Measurements from ENCODE around the gene PSMD6. TPM values are rescaled to one million over a fixed set of nuclear protein-coding genes. Genes with fewer than 3 reads are reported as not detected.

PSMD6 gene
- total RNA-seq, 4 donors from 2014 or later = 150 to 220 (median 180) TPM

GRCh38 chr3:64059484-64060175 lies 36.3 kb upstream of the PSMD6 start:
- ATAC-seq = no peak

GRCh38 chr3:64058566-64058965 lies 35.3 kb upstream of the PSMD6 start:
- Histone ChIP-seq H3K27me3 (no peaks in the 10 kb centered on the region), H3K4me3 (no peak overlapping the region), H3K27ac (no peak overlapping the region), H3K4me1 (peaks cover 0 to 6% of the 10 kb centered on the region in 2 donors), H3K36me3 (no peaks in the 10 kb centered on the region), H3K9me3 (no peaks in the 10 kb centered on the region)
- intact Hi-C loops (cut with DNase I; ENCODE audit: low total_unique reads) = no loop called here
- DNase-seq (no peak), ATAC-seq (no peak)
- in situ Hi-C loops (cut with MboI; ENCODE audit: low sequenced_read_pairs in 4 of 4) = no loop called here
- TF ChIP-seq POLR2A (IDR thresholded peaks at IDR 0.05) (no peak), CTCF (IDR thresholded peaks at IDR 0.05 in 4 of 5, conservative IDR thresholded peaks at IDR 0.05 in 1 of 5) (no peak)

More at GRCh38 chr3:64059484-64060175, 36.3 kb upstream of the PSMD6 start:
- DNase-seq = no peak
- no peak overlapping the region for H3K4me3 ChIP-seq
- no peak overlapping the region for H3K27ac ChIP-seq
- in situ Hi-C loops (cut with MboI; ENCODE audit: low sequenced_read_pairs in 4 of 4) (no loop called here), intact Hi-C loops (cut with DNase I; ENCODE audit: low total_unique reads) (no loop called here)
- no peak for TF ChIP-seq CTCF (IDR thresholded peaks at IDR 0.05 in 4 of 5, conservative IDR thresholded peaks at IDR 0.05 in 1 of 5)
- no peaks in the 10 kb centered on the region for H3K36me3 ChIP-seq
- H3K9me3 ChIP-seq = no peaks in the 10 kb centered on the region
- peaks cover 0 to 6% of the 10 kb centered on the region in 2 donors for H3K4me1 ChIP-seq
- no peaks in the 10 kb centered on the region for H3K27me3 ChIP-seq

- intact Hi-C loops (cut with DNase I; ENCODE audit: low total_unique reads) = no loop called here
- H3K27me3 ChIP-seq = no peaks in the 10 kb centered on the region
- DNase-seq (no peak), ATAC-seq (no peak)
- in situ Hi-C loops (cut with MboI; ENCODE audit: low sequenced_read_pairs in 4 of 4) = no loop called here
- TF ChIP-seq CTCF (IDR thresholded peaks at IDR 0.05 in 4 of 5, conservative IDR thresholded peaks at IDR 0.05 in 1 of 5) (no peak), POLR2A (IDR thresholded peaks at IDR 0.05) (no peak)
- no peak overlapping the region for H3K4me3 ChIP-seq
- no peaks in the 10 kb centered on the region for H3K36me3 ChIP-seq
- peaks cover 0 to 6% of the 10 kb centered on the region in 2 donors for H3K4me1 ChIP-seq
- H3K27ac ChIP-seq = no peak overlapping the region
- H3K9me3 ChIP-seq = no peaks in the 10 kb centered on the region
These were observed 33.9 kb upstream of the PSMD6 start for GRCh38 chr3:64057231-64057630.

- no peaks in the 10 kb centered on the region for H3K9me3 ChIP-seq
- no peaks in the 10 kb centered on the region for H3K36me3 ChIP-seq
- H3K4me1 ChIP-seq = peaks cover 0 to 6% of the 10 kb centered on the region in 2 donors
- TF ChIP-seq POLR2A (IDR thresholded peaks at IDR 0.05) (no peak), CTCF (IDR thresholded peaks at IDR 0.05 in 4 of 5, conservative IDR thresholded peaks at IDR 0.05 in 1 of 5) (no peak)
- no peaks in the 10 kb centered on the region for H3K27me3 ChIP-seq
- ATAC-seq = no peak
- in situ Hi-C loops (cut with MboI; ENCODE audit: low sequenced_read_pairs in 4 of 4) (no loop called here), intact Hi-C loops (cut with DNase I; ENCODE audit: low total_unique reads) (no loop called here)
- no peak for DNase-seq
- H3K27ac ChIP-seq = no peak overlapping the region
- H3K4me3 ChIP-seq = no peak overlapping the region
These were observed 33.4 kb upstream of the PSMD6 start for GRCh38 chr3:64056606-64057180.

Measured in gastrocnemius medialis (tissue), 4 donors.